CD4-positive, alpha-beta memory T cell (primary cell): ENCODE data around the gene DIP2C. TPM values are rescaled to one million over a fixed set of nuclear protein-coding genes. Genes with fewer than 3 reads are reported as not detected.
"Not testable (repeated sequence)": the region's sequence is repeated elsewhere in the genome, so short reads cannot be mapped to it uniquely, and the experiment has no call there.

Experiments
- CTCF ChIA-PET: fragments of 350-600 bp; sonication (Branson Sonifier 250); formaldehyde crosslinking; loops from one replicate; lab custom pipeline; 2021; ENCODE audit warnings: inconsistent platforms; ENCODE audit not compliant: partially characterized antibody; lab: Charles Lee
- POLR2A ChIA-PET: fragments of 350-600 bp; sonication (Branson Sonifier 250); formaldehyde crosslinking; loops from one replicate; lab custom pipeline; 2021; ENCODE audit not compliant: partially characterized antibody; lab: Charles Lee
- DNase-seq, 5 donors: peaks; one replicate each; pipeline versions ENCODE4 v3.0.0 to v3.0.0-alpha.2; 2020 to 2022; ENCODE audit warnings: mixed read lengths in 1 of 5
- H3K27ac ChIP-seq: one replicate; pipeline ENCODE4 v1.7.0; 2013; ENCODE audit warnings: low read depth, low read length
- H3K27me3 ChIP-seq: 2 replicates; pipeline ENCODE4 v1.7.0; 2013; ENCODE audit warnings: mild to moderate bottlenecking, low read length, moderate library complexity; ENCODE audit not compliant: insufficient read depth
- H3K36me3 ChIP-seq: 2 replicates; pipeline ENCODE4 v1.7.0; 2013; ENCODE audit warnings: mild to moderate bottlenecking, low read length, moderate library complexity; ENCODE audit not compliant: insufficient read depth
- H3K4me1 ChIP-seq: 2 replicates; pipeline ENCODE4 v1.7.0; 2013; ENCODE audit warnings: mild to moderate bottlenecking, low read length, moderate library complexity; ENCODE audit not compliant: insufficient read depth
- H3K4me3 ChIP-seq, 2 donors: one replicate each; pipeline ENCODE4 v1.7.0; 2013; ENCODE audit warnings: low read length in 2 of 2, mild to moderate bottlenecking in 1 of 2
- H3K9me3 ChIP-seq, 2 donors: one replicate each; pipeline ENCODE4 v1.7.0; 2013; ENCODE audit warnings: low read length in 2 of 2, control low read depth in 1 of 2; ENCODE audit not compliant: control insufficient read depth in 1 of 2
- H3K27ac Mint-ChIP-seq, 7 donors: one replicate each; pipeline ENCODE4 v1.8.0; 2020 to 2021; ENCODE audit warnings: mixed read lengths in 7 of 7, mild to moderate bottlenecking in 6 of 7, inconsistent platforms in 3 of 7, moderate library complexity in 3 of 7
- H3K27me3 Mint-ChIP-seq, 2 donors: one replicate each; pipeline ENCODE4 v1.8.0; 2020 to 2021; ENCODE audit warnings: mixed read lengths in 2 of 2
- H3K36me3 Mint-ChIP-seq, 2 donors: one replicate each; pipeline ENCODE4 v1.8.0; 2020 to 2021; ENCODE audit warnings: mixed read lengths in 2 of 2, inconsistent platforms in 1 of 2, mild to moderate bottlenecking in 1 of 2
- H3K4me1 Mint-ChIP-seq, 4 donors: one replicate each; pipeline ENCODE4 v1.8.0; 2020 to 2021; ENCODE audit warnings: mixed read lengths in 4 of 4, mild to moderate bottlenecking in 1 of 4
- H3K4me3 Mint-ChIP-seq, 8 donors: one replicate each; pipeline ENCODE4 v1.8.0; 2020 to 2021; ENCODE audit warnings: mixed read lengths in 8 of 8, mild to moderate bottlenecking in 7 of 8, moderate library complexity in 6 of 8, inconsistent platforms in 3 of 8
- H3K9me3 Mint-ChIP-seq, 8 donors: one replicate each; pipeline ENCODE4 v1.8.0; 2020 to 2021; ENCODE audit warnings: mixed read lengths in 8 of 8, mild to moderate bottlenecking in 5 of 8, inconsistent platforms in 3 of 8, moderate library complexity in 1 of 8
- intact Hi-C: fragments of 100-400 bp; cut with micrococcal nuclease; formaldehyde crosslinking; loops from one replicate; pipeline ENCODE4 v1.15.1; 2023
- polyA plus RNA-seq, 2 donors: library from polyadenylated mRNA; unstranded; fragments of 300-500 nt; fragmentation: Illumina TruSeq; gene quantifications; one replicate each; pipeline ENCODE4 v1.2.3, GENCODE V29; 2021
- total RNA-seq, 2 experiments: library from RNA; stranded (reverse); gene quantifications; one replicate each; pipeline ENCODE4 v1.2.3, GENCODE V29; 2021

Gene DIP2C
- total and polyA plus RNA-seq, 4 experiments from 2014 or later = 1.1 to 6.0 (median 3.9) TPM

- H3K27ac Mint-ChIP-seq = no peak overlapping the region
Measured at GRCh38 chr10:396107-396506, 293.4 kb downstream of the DIP2C start.

DNA sequence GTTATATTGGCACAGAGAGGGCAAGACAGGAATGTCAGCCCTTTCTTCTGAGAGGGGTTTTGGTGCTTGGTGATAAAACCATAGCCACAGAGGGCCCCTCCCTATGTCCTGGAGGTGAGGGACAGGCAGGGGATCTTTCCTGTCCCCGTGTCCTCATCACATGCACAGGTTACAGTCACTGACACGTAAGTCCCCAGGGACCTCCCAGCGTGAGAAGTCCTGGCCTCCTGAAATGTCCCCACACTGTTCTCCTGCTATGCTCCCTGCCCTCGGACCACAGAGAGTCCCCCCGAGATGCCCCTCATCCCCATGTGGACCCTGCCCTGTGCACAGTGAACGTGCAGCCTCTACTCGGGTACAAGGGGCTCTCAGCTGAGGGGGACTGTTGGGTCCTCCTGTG is 293.8 kb downstream of the DIP2C start:
- no peaks in the 10 kb centered on the region for H3K4me1 ChIP-seq
- no peak overlapping the region for H3K27ac ChIP-seq
- no peaks in the 10 kb centered on the region for H3K9me3 ChIP-seq
- DNase-seq = no peak
- H3K27me3 ChIP-seq = no peaks in the 10 kb centered on the region
- POLR2A ChIA-PET = no interaction called here
- Mint-ChIP-seq H3K36me3 (peaks cover 5 to 8% of the 10 kb centered on the region in 2 donors), H3K9me3 (no peaks in the 10 kb centered on the region), H3K27ac (no peak overlapping the region), H3K4me1 (peaks cover 1 to 4% (median 3%) of the 10 kb centered on the region in 4 donors), H3K4me3 (no peak overlapping the region), H3K27me3 (no peaks in the 10 kb centered on the region)
- no peaks in the 10 kb centered on the region for H3K36me3 ChIP-seq
- no peak overlapping the region for H3K4me3 ChIP-seq
- CTCF ChIA-PET = no interaction called here
- intact Hi-C loops = no loop called here

More at GRCh38 chr10:396107-396506, 293.4 kb downstream of the DIP2C start:
- no peak overlapping the region for H3K27ac ChIP-seq
- Mint-ChIP-seq H3K27me3 (no peaks in the 10 kb centered on the region), H3K36me3 (peaks cover 2 to 4% of the 10 kb centered on the region in 2 donors), H3K4me3 (no peak overlapping the region), H3K4me1 (peaks cover 1 to 4% (median 3%) of the 10 kb centered on the region in 4 donors), H3K9me3 (no peaks in the 10 kb centered on the region)
- no peak for DNase-seq
- H3K27me3 ChIP-seq = no peaks in the 10 kb centered on the region
- intact Hi-C loops = no loop called here
- H3K4me3 ChIP-seq = no peak overlapping the region
- CTCF ChIA-PET = interaction anchor here (0.8 kb wide), 1 partner anchor 12 kb away, joined by 3 read pairs; no protein-coding TSS in a partner anchor
- POLR2A ChIA-PET = no interaction called here
- H3K9me3 ChIP-seq = no peaks in the 10 kb centered on the region
- no peaks in the 10 kb centered on the region for H3K4me1 ChIP-seq
- no peaks in the 10 kb centered on the region for H3K36me3 ChIP-seq

- H3K9me3 Mint-ChIP-seq, H3K9me3 ChIP-seq, CTCF ChIA-PET, DNase-seq, intact Hi-C loops, H3K27me3 ChIP-seq, H3K4me1 ChIP-seq, H3K27ac ChIP-seq, H3K4me3 Mint-ChIP-seq, H3K36me3 ChIP-seq, POLR2A ChIA-PET, H3K27me3 Mint-ChIP-seq, H3K4me3 ChIP-seq, H3K4me1 Mint-ChIP-seq: not testable (repeated sequence)
- Mint-ChIP-seq H3K36me3 (peaks cover 11 to 14% of the 10 kb centered on the region in 2 donors), H3K27ac (peak overlapping the region in 1 of 7 donors; percentile 59)
Measured at GRCh38 chr10:394439-395101, 294.9 kb downstream of the DIP2C start.

DNA sequence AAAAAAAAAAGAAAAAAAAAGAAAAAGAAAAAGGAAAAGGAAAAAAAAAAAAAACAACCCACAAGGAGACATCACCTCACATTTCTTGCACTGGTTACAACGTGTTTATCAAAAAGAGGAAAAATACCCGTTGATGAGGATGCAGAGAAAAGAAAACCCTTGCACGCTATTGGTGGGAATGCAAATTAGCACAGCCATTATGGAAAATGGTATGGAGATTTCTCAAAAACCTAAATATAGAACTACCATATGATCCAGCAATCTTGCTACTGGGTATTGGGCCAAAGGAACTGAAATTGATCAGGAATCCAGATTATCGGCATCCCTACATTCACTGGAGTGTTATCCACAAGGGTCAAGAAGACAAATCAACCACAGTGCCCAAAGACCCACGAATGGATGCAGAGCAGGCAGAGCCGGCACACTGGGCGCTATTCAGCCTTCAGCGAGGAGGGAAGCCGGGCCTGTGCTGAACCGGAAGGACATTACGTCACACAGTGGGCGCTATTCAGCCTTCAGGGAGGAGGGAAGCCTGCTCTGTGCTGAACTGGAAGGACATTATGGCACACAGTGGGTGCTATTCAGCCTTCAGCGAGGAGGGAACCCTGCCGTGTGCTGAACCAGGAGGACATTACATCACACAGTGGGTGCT is 295.6 kb downstream of the DIP2C start:
- DNase-seq = no peak
- Mint-ChIP-seq H3K36me3 (peaks cover 11 to 17% of the 10 kb centered on the region in 2 donors), H3K9me3 (no peaks in the 10 kb centered on the region), H3K4me3 (no peak overlapping the region), H3K27ac (peak overlapping the region in 1 of 7 donors; percentile 59), H3K27me3 (no peaks in the 10 kb centered on the region), H3K4me1 (peaks cover 1 to 4% (median 3%) of the 10 kb centered on the region in 4 donors)
- no peaks in the 10 kb centered on the region for H3K9me3 ChIP-seq
- intact Hi-C loops = no loop called here
- ChIA-PET CTCF (no interaction called here), POLR2A (no interaction called here)
- no peak overlapping the region for H3K4me3 ChIP-seq
- no peaks in the 10 kb centered on the region for H3K27me3 ChIP-seq
- no peaks in the 10 kb centered on the region for H3K36me3 ChIP-seq
- H3K4me1 ChIP-seq = no peaks in the 10 kb centered on the region
- no peak overlapping the region for H3K27ac ChIP-seq

- H3K4me1 Mint-ChIP-seq = peaks cover 1 to 4% (median 3%) of the 10 kb centered on the region in 4 donors
- H3K36me3 Mint-ChIP-seq = peaks cover 14 to 21% of the 10 kb centered on the region in 2 donors
- H3K36me3 ChIP-seq = no peaks in the 10 kb centered on the region
- no peaks in the 10 kb centered on the region for H3K27me3 ChIP-seq
- intact Hi-C loops = no loop called here
- no peak for DNase-seq
- no peak overlapping the region for H3K4me3 ChIP-seq
- no peaks in the 10 kb centered on the region for H3K9me3 ChIP-seq
- H3K27me3 Mint-ChIP-seq = no peaks in the 10 kb centered on the region
- H3K4me1 ChIP-seq = no peaks in the 10 kb centered on the region
- no peak overlapping the region for H3K27ac ChIP-seq
- ChIA-PET CTCF (no interaction called here), POLR2A (no interaction called here)
- H3K9me3 Mint-ChIP-seq = no peaks in the 10 kb centered on the region
- H3K4me3 Mint-ChIP-seq = no peak overlapping the region
- H3K27ac Mint-ChIP-seq = peak overlapping the region in 1 of 7 donors; percentile 46
Measured at GRCh38 chr10:393106-393745, 296.2 kb downstream of the DIP2C start.

DNA sequence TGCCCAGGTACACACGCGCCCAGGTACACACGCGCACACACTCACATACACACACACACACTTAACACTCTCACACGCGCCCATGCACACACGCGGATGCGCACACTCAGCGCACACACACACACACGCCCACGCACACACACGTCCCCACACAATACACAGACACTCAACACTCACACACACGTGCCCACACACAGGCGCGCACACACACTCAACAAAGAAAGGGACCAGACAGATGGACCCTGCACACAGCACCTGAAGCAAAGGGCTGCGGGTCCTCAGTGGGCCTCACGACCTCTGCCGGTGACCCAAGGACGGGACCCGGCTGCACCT is 296.8 kb downstream of the DIP2C start:
- DNase-seq = no peak
- POLR2A ChIA-PET = no interaction called here
- H3K27me3 Mint-ChIP-seq = no peaks in the 10 kb centered on the region
- peaks cover 1 to 4% (median 3%) of the 10 kb centered on the region in 4 donors for H3K4me1 Mint-ChIP-seq
- peaks cover 18 to 24% of the 10 kb centered on the region in 2 donors for H3K36me3 Mint-ChIP-seq
- Histone ChIP-seq H3K27me3 (no peaks in the 10 kb centered on the region), H3K36me3 (no peaks in the 10 kb centered on the region), H3K4me3 (no peak overlapping the region), H3K27ac (no peak overlapping the region), H3K4me1 (no peaks in the 10 kb centered on the region), H3K9me3 (no peaks in the 10 kb centered on the region)
- CTCF ChIA-PET = no interaction called here
- peak overlapping the region in 1 of 7 donors; percentile 65 for H3K27ac Mint-ChIP-seq
- H3K4me3 Mint-ChIP-seq = no peak overlapping the region
- H3K9me3 Mint-ChIP-seq = no peaks in the 10 kb centered on the region
- intact Hi-C loops = no loop called here

GRCh38 chr10:391847-392704 is 297.4 kb downstream of the DIP2C start:
- no peaks in the 10 kb centered on the region for H3K9me3 Mint-ChIP-seq
- no peak for DNase-seq
- H3K36me3 Mint-ChIP-seq = peaks cover 20 to 25% of the 10 kb centered on the region in 2 donors
- no peaks in the 10 kb centered on the region for H3K27me3 Mint-ChIP-seq
- ChIA-PET CTCF (no interaction called here), POLR2A (no interaction called here)
- Histone ChIP-seq H3K36me3 (no peaks in the 10 kb centered on the region), H3K27ac (no peak overlapping the region), H3K27me3 (no peaks in the 10 kb centered on the region), H3K4me1 (no peaks in the 10 kb centered on the region), H3K4me3 (no peak overlapping the region), H3K9me3 (no peaks in the 10 kb centered on the region)
- H3K27ac Mint-ChIP-seq = peak overlapping the region in 2 of 7 donors; percentile 15 to 36
- intact Hi-C loops = no loop called here
- H3K4me3 Mint-ChIP-seq = no peak overlapping the region
- H3K4me1 Mint-ChIP-seq = peaks cover 1 to 4% (median 3%) of the 10 kb centered on the region in 4 donors
